HG03460 (cell line): ENCODE data around the gene ALG1L2.
"Not testable (repeated sequence)": the region's sequence is repeated elsewhere in the genome, so short reads cannot be mapped to it uniquely, and the experiment has no call there.

Experiments
- ATAC-seq: cut with Tn5 transposase; IDR thresholded peaks from one replicate; pipeline ENCODE4 v1.9.1; 2021; ENCODE audit not compliant: unreplicated experiment

ALG1L2 gene

GRCh38 chr3:130093741-130094391 is 12.2 kb downstream of the ALG1L2 start:
- no peak for ATAC-seq

GRCh38 chr3:130094491-130094941 is 12.9 kb downstream of the ALG1L2 start:
- ATAC-seq = not testable (repeated sequence)

DNA sequence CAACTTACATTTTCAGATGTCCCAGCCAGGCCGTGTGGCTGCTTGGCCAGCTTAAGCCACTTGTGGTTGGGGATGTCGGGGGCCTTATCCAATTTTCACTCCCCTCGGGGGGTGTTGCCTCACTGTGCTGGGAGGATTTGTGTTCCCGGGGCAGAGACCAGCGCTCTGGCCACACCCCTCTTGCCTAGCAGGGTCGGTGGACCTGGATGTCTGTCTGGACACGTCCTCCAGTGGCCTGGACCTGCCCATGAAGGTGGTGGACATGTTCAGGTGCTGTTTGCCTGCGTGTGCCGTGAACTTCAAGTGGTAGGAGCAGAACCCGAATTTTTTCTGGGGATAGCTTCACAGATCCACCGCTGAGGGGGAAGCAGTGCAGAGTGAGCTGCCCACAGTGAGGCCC is 14.2 kb downstream of the ALG1L2 start:
- ATAC-seq = not testable (repeated sequence)

- ATAC-seq = not testable (repeated sequence)
These were observed 15.5 kb downstream of the ALG1L2 start for GRCh38 chr3:130097096-130097495.

DNA sequence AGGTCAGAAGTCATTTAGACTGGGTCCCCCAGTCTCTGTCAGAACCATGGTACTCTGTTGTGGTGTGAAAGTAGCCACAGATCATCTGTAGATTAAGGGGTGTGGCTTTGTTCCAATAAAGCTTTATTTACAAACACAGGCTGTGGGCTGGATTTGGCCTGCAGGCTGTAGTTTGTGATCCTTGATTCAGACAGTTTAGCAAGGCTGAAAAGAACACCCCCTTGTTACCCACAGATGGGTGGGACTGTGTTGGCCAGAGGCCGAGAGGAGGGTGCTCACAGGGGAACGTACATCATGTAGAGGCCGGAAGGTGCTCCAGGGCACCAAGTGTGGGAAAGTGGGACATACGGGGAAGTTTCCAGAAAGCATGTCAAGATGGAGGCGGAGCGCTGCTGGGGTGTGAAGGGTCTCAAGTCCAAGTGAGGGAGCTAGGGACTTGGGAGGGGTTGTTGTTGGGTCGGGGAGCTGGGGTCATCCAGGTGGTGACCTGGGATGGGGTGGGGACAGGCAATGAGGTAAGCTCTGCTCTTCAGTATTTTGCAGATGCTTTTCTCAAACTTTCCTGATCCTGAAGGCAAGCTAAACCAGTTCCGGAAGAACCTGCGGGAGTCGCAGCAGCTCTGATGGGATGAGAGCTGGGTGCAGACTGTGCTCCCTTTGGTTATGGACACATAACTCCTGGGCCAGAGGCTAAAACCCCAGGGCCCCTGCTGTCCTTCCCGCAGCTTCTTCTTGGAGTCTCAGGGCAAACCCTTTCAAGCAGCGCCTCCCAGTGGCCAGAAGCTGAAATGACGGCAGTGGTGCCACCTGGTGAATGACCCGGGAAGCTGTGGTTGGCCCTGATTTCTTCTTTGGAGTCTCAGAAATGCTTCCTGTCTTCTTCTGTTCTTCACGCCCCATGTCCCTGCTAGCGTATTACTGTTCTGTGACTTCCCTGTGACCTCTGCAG is 16.3 kb downstream of the ALG1L2 start:
- ATAC-seq = not testable (repeated sequence)

DNA sequence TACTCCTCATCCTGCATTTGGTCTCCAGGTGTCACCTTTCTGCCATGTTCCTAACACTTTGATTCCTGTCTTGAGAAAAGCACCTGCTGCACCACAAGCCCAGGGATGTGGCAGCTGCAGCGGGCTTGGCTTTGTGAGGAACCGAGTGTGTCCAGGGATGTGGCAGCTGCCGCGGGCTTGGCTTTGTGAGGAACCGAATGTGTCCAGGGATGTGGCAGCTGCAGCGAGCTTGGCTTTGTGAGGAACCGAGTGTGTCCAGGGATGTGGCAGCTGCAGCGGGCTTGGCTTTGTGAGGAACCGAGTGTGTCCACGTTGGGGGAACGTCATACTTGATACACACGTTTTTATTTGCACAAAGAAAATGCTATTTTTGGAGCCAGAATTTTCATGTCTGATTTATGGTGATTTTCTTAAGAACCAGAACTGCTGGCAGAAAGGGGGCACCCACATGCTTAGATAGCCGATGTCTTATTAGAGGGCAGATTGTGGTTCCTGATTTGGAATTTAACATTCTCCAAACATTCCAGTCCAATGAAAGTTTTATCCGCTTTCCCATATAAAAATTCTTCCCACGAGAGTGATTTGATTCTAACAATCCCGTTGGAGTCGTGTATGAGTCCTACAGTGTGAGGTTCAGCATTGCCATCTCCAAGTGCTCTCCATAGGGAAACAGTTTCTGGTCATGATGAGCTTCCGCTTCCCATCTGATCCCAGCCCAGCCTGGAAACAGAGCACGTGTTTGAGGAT is 17.2 kb downstream of the ALG1L2 start:
- ATAC-seq = not testable (repeated sequence)

- not testable (repeated sequence) for ATAC-seq
These were observed 20.9 kb downstream of the ALG1L2 start for GRCh38 chr3:130102545-130102944.

DNA sequence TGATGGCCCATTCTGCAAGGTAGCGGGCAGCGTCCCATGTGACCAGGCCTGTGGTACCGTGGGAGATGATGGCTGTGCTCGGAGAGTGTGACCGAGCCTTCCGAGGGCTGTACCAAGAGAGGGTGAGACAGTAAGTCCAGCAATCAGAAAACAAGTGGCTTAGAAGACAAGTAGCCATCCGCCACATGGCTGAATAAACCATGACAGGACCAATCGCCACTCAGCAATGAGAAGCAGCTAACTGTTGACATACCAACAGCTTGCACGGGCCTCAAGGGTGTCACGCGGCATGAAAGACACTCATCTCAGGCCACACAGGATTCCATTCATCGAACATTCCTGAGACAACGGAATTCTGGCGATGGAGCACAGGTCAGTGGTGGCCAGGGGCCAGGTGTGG is 22.6 kb downstream of the ALG1L2 start:
- ATAC-seq = not testable (repeated sequence)

DNA sequence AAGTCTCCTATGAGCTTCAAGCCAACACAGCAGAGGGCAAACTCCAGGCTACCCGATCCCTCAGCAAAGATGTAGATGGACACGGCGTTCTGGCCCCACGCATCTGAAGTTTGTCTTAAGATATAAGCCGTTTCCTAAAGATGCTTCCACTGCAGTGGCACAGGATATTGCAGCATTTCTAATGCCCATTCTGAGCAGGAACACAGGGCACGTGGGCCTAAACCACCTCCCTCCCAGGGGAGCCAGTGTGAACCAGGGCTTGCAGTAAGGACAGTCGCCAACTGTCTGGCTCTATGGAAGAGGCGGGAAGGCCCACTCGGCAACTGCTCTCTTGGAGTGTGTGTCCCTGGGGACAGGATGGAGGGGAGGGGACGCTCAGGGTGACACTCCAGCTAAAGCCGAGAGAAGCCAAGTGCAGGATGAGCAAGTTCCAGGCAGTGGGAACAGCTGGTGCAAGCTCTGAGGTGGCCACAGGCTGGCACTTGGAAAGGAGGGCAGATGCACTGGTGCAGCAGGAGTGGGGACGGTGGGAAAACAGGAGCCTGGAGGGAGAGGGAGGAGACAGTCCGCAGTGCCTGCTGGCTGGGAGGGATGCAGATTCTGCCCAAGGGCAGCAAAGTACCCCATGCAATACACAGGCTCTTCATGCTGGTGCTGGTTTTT is 25.8 kb downstream of the ALG1L2 start:
- ATAC-seq = not testable (repeated sequence)

DNA sequence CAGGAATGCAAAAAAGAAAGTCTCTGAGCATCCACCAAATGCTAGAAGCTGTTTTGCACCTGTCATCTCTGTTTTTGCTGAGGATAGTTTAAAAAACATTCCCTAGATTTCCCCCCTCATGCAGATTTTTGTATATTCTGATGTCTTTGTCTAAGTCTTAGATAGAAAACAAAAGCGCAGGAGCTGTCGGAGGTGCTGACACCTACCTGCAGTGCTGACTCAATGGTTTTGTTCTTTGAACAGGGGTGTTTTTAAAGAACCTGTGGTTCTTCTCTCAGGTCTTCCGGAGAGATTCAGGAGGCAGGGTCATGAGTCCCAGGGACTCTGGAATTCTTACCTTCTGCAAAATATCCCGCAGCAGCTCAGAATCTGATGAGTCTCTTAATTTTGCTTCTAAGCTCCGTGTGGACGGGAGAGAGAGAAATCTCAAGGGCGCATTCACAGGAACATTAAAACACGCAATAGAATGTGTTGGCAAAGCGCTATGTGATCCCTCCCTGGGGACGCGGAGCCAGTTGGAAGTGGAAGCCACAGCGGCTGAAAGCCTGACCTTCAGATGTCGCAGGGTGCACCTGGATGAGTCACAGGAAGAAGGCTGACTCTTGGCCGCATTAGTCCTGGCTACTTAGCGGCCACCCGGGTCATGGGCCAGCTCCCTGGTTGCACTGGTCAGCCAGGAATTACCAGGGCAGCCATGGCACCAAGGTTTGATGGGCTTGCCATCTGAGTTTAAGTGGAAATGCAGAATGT is 27.4 kb downstream of the ALG1L2 start:
- ATAC-seq = not testable (repeated sequence)

DNA sequence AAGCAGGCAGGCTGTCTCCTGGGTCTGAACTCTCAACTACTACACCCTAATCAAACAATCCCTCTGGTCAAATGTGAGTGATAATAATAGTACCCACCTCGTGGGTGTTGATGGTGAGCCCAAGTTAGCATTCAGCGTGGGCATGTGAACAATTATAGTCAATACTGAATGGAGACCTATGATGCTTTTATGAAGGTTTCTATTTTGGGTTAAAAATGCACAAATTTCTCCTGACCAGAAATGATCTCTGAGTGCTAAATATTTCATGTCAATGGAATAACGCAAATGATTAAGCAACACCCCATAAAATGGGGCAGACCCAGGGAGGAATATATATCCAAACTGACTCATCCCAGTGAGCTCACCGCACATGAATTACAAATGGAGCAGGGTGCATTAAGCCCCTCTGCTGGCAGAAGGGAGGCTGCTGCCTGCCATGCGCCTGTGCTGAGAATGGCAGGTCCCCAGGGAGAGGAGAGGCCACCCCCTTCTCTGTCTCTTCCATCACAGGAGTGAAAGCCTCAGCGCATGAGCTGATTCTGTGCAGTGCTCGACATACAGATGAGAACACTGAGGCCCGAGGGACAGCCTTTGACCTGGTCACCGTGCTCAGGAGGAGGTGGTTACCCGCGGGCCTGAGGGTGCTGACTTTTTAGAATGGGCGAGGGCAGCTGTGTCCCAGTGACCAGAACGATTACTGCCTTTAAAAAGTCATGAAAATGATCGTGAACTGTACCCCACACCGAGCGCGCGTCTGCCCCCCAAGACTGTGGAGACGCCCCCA is 28.9 kb downstream of the ALG1L2 start:
- not testable (repeated sequence) for ATAC-seq

DNA sequence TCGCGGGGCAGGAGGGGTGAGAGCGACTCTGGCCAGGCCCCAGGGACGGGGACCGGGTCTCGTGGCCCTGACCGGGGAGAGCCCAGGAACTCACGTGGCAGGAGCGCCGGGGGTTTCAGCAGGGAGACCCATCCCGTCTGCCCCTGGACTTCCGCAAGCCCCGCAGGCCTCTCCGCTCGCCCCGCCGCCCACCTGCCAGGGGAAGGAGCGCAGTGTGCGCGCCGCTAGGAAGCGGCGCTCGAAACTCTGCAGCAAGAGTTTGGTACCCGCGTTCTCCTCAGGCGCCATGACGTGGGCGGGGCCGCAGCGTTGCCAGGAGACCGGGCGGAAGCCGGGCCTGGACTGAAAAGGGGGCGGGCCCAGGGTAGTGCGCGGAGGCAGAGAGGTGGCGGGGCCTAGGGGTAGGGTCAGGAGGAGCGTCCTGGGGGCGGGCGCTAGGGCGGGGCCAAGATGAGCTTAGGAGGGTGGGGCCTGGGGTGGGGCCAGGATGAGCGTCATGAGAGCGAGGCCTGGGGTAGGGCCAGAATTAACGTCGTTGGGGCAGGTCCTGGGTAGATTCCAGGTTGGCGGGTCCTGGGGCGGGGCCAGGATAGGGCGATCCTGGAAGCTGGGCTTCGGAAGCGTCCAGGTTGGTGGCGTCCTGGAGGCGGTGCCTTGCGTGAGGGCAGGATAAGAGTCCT is 29.7 kb downstream of the ALG1L2 start:
- peak; percentile 99 for ATAC-seq

DNA sequence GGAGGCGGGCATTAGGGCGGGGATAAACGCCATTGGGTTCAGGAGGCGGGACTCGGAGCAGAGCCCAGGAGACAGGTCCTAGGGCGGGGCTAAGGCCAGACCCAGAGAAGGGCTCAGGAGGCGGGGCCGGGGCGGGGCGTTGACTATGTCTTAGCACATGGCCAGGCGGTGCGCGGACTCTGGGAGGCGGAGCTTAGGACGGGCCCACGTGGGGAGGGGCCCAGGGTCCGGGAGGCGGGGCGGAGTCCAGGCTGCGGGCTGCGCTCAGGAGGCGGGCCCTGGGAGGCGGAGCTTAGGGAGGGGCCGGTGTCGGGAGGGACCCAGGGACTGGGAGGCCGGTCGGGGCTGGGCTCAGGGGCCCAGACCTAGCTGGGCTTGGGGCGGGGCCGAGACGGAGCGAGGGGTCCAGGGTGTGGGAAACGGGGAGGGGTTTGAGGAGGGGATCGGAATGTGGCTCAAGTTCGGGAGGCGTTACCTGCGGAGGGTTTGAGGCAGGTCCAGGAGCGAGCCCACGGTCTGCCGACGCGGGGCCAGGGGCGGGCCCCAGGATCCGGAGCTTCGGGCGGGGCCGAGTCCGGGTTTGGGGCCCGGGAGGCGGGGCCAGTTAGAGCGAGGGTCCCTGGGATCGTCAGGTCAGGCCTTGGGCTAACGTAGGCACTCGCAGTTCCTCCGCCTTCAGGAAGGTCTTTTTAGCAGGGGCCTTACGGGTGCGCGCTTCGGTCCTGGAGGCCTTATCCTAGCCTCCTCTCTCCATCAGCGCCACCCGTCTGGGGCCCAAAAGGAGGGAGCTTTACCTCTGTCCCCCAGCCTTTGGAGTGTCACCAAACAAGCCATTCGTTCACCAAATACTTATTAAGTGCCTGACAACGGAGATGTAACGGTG is 30.5 kb downstream of the ALG1L2 start:
- ATAC-seq = peak; percentile 42

GRCh38 chr3:130112748-130113073 is 31.1 kb downstream of the ALG1L2 start:
- not testable (repeated sequence) for ATAC-seq

- not testable (repeated sequence) for ATAC-seq
These were observed 33.8 kb downstream of the ALG1L2 start for GRCh38 chr3:130115400-130115799.

GRCh38 chr3:130117933-130118332 is 36.3 kb downstream of the ALG1L2 start:
- ATAC-seq = no peak

- not testable (repeated sequence) for ATAC-seq
These were observed 38.2 kb downstream of the ALG1L2 start for GRCh38 chr3:130119824-130120223.

DNA sequence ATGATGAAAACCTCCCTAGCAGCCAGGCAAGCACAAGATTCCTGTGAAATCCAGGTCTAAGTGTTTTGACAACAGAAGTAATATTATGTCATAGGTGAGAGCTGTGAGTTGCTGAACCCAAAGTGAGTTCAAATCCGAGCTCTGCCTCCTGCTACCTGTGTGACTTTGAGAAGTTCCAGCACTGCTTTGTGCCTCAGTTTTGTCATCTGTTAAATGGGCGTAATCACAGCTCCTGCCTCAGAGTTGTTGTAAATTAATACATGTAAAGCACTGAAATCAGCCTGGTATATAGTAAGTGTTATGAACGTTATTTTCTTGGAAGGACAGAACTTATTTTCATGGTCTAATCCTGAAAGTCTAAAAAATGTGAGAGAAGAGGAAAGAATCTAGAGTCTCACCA is 38.7 kb downstream of the ALG1L2 start:
- not testable (repeated sequence) for ATAC-seq
